Natural killer cell (primary cell): ENCODE measurements around the gene IL12RB2. TPM values are rescaled to one million over a fixed set of nuclear protein-coding genes. Genes with fewer than 3 reads are reported as not detected.

Experiments used
- ATAC-seq, 3 donors: fragments of 150-1000 bp in 2 of 3; fragments of 200-7000 bp in 1 of 3; cut with Tn5 transposase; 1 replicate in 1 of 3; 2 replicates in 2 of 3; pipeline ENCODE4 v1.10.0; 2021; ENCODE audit warnings: mild to moderate bottlenecking in 2 of 3, moderate library complexity in 2 of 3
- DNase-seq, 2 donors: peaks; one replicate each; pipeline versions ENCODE4 v3.0.0 to v3.0.0-alpha.2; 2013 to 2021; ENCODE audit warnings: mixed read lengths in 1 of 2
- H3K27ac ChIP-seq: one replicate; pipeline ENCODE4 v1.5.1; 2013; ENCODE audit warnings: mild to moderate bottlenecking, low read length
- H3K27me3 ChIP-seq: one replicate; pipeline ENCODE4 v1.6.1; 2013; ENCODE audit warnings: low read length; ENCODE audit not compliant: control insufficient read depth, insufficient read depth
- H3K36me3 ChIP-seq: one replicate; pipeline ENCODE4 v1.6.1; 2013; ENCODE audit warnings: low read length; ENCODE audit not compliant: control insufficient read depth, insufficient read depth
- H3K4me1 ChIP-seq: one replicate; pipeline ENCODE4 v1.6.1; 2013; ENCODE audit warnings: low read length; ENCODE audit not compliant: control insufficient read depth, insufficient read depth
- H3K4me3 ChIP-seq: one replicate; pipeline ENCODE4 v1.5.1; 2013; ENCODE audit warnings: low read length
- H3K9me3 ChIP-seq: one replicate; pipeline ENCODE4 v1.6.1; 2013; ENCODE audit warnings: low read length; ENCODE audit not compliant: control insufficient read depth, insufficient read depth
- H3K27ac Mint-ChIP-seq, 2 donors: one replicate each; pipeline ENCODE4 v1.8.0; 2022; ENCODE audit warnings: mild to moderate bottlenecking in 2 of 2, mixed read lengths in 2 of 2, moderate library complexity in 1 of 2
- H3K27me3 Mint-ChIP-seq, 2 donors: one replicate each; pipeline ENCODE4 v1.8.0; 2022; ENCODE audit warnings: low read depth in 2 of 2, mixed read lengths in 2 of 2
- H3K36me3 Mint-ChIP-seq: one replicate; pipeline ENCODE4 v1.8.0; 2022; ENCODE audit warnings: mixed read lengths
- H3K4me1 Mint-ChIP-seq, 2 donors: one replicate each; pipeline ENCODE4 v1.8.0; 2022; ENCODE audit warnings: mixed read lengths in 2 of 2
- H3K4me3 Mint-ChIP-seq: one replicate; pipeline ENCODE4 v1.8.0; 2022; ENCODE audit warnings: mild to moderate bottlenecking, moderate library complexity, mixed read lengths
- H3K9me3 Mint-ChIP-seq, 2 donors: one replicate each; pipeline ENCODE4 v1.8.0; 2022; ENCODE audit warnings: mixed read lengths in 2 of 2
- CTCF ChIP-seq: fragments of 200-600 bp; IDR thresholded peaks from one replicate; pipeline ENCODE4 v1.8.0; 2022; ENCODE audit warnings: antibody characterized with exemption
- WGBS: methylation state at CpG from one replicate; pipeline ENCODE4 v1.1.7; 2013; ENCODE audit warnings: missing lambda C conversion rate; ENCODE audit not compliant: insufficient coverage; 5-methylcytosine and 5-hydroxymethylcytosine counted together
- intact Hi-C: fragments of 100-400 bp; cut with micrococcal nuclease; formaldehyde crosslinking; loops from one replicate; pipeline ENCODE4 v1.14.2; 2022
- total RNA-seq, 4 donors: library from RNA; stranded (reverse); fragments of 120-200 nt in 1 of 4; gene quantifications; one replicate each; pipeline versions ENCODE4 v1.2.3 to v1.2.4, GENCODE V29; 2013 to 2022

IL12RB2 gene
- total RNA-seq, 3 donors from 2014 or later (not counting 1 experiment from before 2014, with no cell fraction given): 18.2 to 51.2 (median 24.8) TPM

- Histone ChIP-seq H3K36me3 (peaks cover 3% of the 10 kb centered on the region), H3K4me3 (no peak overlapping the region), H3K27me3 (no peaks in the 10 kb centered on the region), H3K9me3 (no peaks in the 10 kb centered on the region), H3K27ac (no peak overlapping the region), H3K4me1 (no peaks in the 10 kb centered on the region)
- DNase-seq: no peak
- no peak overlapping the region for H3K4me3 Mint-ChIP-seq
- no peaks in the 10 kb centered on the region for H3K9me3 Mint-ChIP-seq
- no peaks in the 10 kb centered on the region for H3K36me3 Mint-ChIP-seq
- ATAC-seq: no peak
- intact Hi-C loops: loop anchor here (5.0 to 10.0 kb wide), 3 partner anchors 205 to 498 kb away; no protein-coding TSS in a partner anchor
- H3K27ac Mint-ChIP-seq: no peak overlapping the region
- TF ChIP-seq CTCF: no peak
- H3K27me3 Mint-ChIP-seq: peaks cover 2 to 7% of the 10 kb centered on the region in 2 donors
- peaks cover 39 to 40% of the 10 kb centered on the region in 2 donors for H3K4me1 Mint-ChIP-seq
- WGBS: 57% methylated on average over 1 of the region's 1 CpG
Observed at GRCh38 chr1:67432745-67433144, 125.1 kb downstream of the IL12RB2 start.

GRCh38 chr1:67433837-67434236 lies 126.2 kb downstream of the IL12RB2 start:
- Histone ChIP-seq H3K27me3 (no peaks in the 10 kb centered on the region), H3K9me3 (no peaks in the 10 kb centered on the region), H3K27ac (no peak overlapping the region), H3K36me3 (no peaks in the 10 kb centered on the region), H3K4me3 (no peak overlapping the region), H3K4me1 (no peaks in the 10 kb centered on the region)
- H3K36me3 Mint-ChIP-seq: no peaks in the 10 kb centered on the region
- intact Hi-C loops: loop anchor here (5.0 to 10.0 kb wide), 3 partner anchors 207 to 499 kb away; no protein-coding TSS in a partner anchor
- no peak overlapping the region for H3K4me3 Mint-ChIP-seq
- DNase-seq: no peak
- no peak overlapping the region for H3K27ac Mint-ChIP-seq
- no CpG with 5 or more reads among the region's 2 CpGs for WGBS
- peaks cover 28 to 29% of the 10 kb centered on the region in 2 donors for H3K4me1 Mint-ChIP-seq
- no peak for ATAC-seq
- TF ChIP-seq CTCF: no peak
- peaks cover 5 to 7% of the 10 kb centered on the region in 2 donors for H3K27me3 Mint-ChIP-seq
- no peaks in the 10 kb centered on the region for H3K9me3 Mint-ChIP-seq

GRCh38 chr1:67434491-67434890 lies 126.8 kb downstream of the IL12RB2 start:
- Histone ChIP-seq H3K4me3 (no peak overlapping the region), H3K27ac (no peak overlapping the region), H3K9me3 (no peaks in the 10 kb centered on the region), H3K27me3 (no peaks in the 10 kb centered on the region), H3K36me3 (no peaks in the 10 kb centered on the region), H3K4me1 (no peaks in the 10 kb centered on the region)
- DNase-seq (no peak), ATAC-seq (no peak)
- no CpG with 5 or more reads among the region's 2 CpGs for WGBS
- no peak overlapping the region for H3K4me3 Mint-ChIP-seq
- no peak for TF ChIP-seq CTCF
- no peak overlapping the region for H3K27ac Mint-ChIP-seq
- H3K36me3 Mint-ChIP-seq: no peaks in the 10 kb centered on the region
- peaks cover 5 to 7% of the 10 kb centered on the region in 2 donors for H3K27me3 Mint-ChIP-seq
- peaks cover 22 to 24% of the 10 kb centered on the region in 2 donors for H3K4me1 Mint-ChIP-seq
- intact Hi-C loops: loop anchor here (5.0 to 10.0 kb wide), 3 partner anchors 207 to 500 kb away; no protein-coding TSS in a partner anchor
- H3K9me3 Mint-ChIP-seq: no peaks in the 10 kb centered on the region

- Mint-ChIP-seq H3K4me1 (peaks cover 6 to 7% of the 10 kb centered on the region in 2 donors), H3K27me3 (peaks cover 5 to 7% of the 10 kb centered on the region in 2 donors), H3K9me3 (no peaks in the 10 kb centered on the region), H3K36me3 (no peaks in the 10 kb centered on the region), H3K27ac (no peak overlapping the region), H3K4me3 (no peak overlapping the region)
- TF ChIP-seq CTCF: no peak
- Histone ChIP-seq H3K4me3 (no peak overlapping the region), H3K9me3 (no peaks in the 10 kb centered on the region), H3K27ac (no peak overlapping the region), H3K36me3 (no peaks in the 10 kb centered on the region), H3K27me3 (no peaks in the 10 kb centered on the region), H3K4me1 (no peaks in the 10 kb centered on the region)
- intact Hi-C loops: loop anchor here (10.0 kb wide), 1 partner anchor 502 kb away; no protein-coding TSS in a partner anchor
- WGBS: 98% methylated on average over 4 of the region's 4 CpGs
- ATAC-seq (no peak), DNase-seq (no peak)
Observed at GRCh38 chr1:67436511-67437055, 128.9 kb downstream of the IL12RB2 start.
